Erythroblast (primary cell): ENCODE data around the gene TOM1L1.

Experiments used
- GATA1 ChIP-seq: IDR thresholded peaks from 2 replicates; pipeline ENCODE4 v1.6.1; 2011; ENCODE audit warnings: low read depth, mild to moderate bottlenecking, control low read depth, low read length, moderate library complexity
- POLR2A ChIP-seq: IDR thresholded peaks from 2 replicates; pipeline ENCODE4 v1.6.1; 2011; ENCODE audit warnings: mild to moderate bottlenecking, low read length

DNA sequence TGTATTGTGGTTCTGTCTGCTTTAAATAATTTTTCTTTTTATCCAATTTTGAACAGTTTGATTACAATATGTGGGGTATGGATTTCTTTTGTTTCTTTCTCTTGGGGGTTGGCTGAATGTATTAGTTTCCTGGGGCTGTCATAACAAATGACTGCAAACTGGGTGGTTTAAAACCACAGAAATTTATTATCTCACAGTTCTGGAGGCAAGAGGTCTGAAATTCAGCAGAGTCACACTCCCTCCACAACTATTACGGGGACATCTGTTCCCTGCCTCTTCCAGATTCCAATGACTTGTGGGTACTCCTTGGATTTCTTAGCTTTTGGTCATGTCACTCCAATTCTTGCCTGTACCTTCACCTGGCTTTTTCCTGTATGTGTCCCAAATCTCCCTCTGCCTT, 44.1 kb downstream of the TOM1L1 start:
- TF ChIP-seq POLR2A (no peak), GATA1 (no peak)
